AG09319 (cell line): ENCODE measurements around the gene MBD3L4.
"Not testable (repeated sequence)": the region's sequence is repeated elsewhere in the genome, so short reads cannot be mapped to it uniquely, and the experiment has no call there.

Experiments used
- DNase-seq: peaks from one replicate; pipeline ENCODE4 v3.0.0-alpha.2; 2010; ENCODE audit warnings: low read depth; ENCODE audit errors: extremely low read depth
- TF ChIP-seq, protein P1 (sequence below): IDR thresholded peaks from 2 replicates; pipeline ENCODE4 v1.5.1; 2011; ENCODE audit warnings: low read depth, mild to moderate bottlenecking, inconsistent platforms, low read length, moderate library complexity

The MBD3L4 gene

GRCh38 chr19:7069042-7069903 is 29.3 kb upstream of the MBD3L4 start, which contains the start of gene ZNF557:
Gene ZNF557, plus strand, starts transcription at chr19:7069703. Its CDS starts 5,372 bp downstream, at chr19:7075075.
- TF ChIP-seq, protein P1, sequence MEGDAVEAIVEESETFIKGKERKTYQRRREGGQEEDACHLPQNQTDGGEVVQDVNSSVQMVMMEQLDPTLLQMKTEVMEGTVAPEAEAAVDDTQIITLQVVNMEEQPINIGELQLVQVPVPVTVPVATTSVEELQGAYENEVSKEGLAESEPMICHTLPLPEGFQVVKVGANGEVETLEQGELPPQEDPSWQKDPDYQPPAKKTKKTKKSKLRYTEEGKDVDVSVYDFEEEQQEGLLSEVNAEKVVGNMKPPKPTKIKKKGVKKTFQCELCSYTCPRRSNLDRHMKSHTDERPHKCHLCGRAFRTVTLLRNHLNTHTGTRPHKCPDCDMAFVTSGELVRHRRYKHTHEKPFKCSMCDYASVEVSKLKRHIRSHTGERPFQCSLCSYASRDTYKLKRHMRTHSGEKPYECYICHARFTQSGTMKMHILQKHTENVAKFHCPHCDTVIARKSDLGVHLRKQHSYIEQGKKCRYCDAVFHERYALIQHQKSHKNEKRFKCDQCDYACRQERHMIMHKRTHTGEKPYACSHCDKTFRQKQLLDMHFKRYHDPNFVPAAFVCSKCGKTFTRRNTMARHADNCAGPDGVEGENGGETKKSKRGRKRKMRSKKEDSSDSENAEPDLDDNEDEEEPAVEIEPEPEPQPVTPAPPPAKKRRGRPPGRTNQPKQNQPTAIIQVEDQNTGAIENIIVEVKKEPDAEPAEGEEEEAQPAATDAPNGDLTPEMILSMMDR = no peak

GRCh38 chr19:7068599-7068998 is 28.6 kb upstream of the MBD3L4 start:
- DNase-seq = no peak
- TF ChIP-seq, protein P1 = no peak

More at GRCh38 chr19:7069042-7069903, 29.3 kb upstream of the MBD3L4 start, which contains the start of gene ZNF557:
- DNase-seq = peak; percentile 88

DNA sequence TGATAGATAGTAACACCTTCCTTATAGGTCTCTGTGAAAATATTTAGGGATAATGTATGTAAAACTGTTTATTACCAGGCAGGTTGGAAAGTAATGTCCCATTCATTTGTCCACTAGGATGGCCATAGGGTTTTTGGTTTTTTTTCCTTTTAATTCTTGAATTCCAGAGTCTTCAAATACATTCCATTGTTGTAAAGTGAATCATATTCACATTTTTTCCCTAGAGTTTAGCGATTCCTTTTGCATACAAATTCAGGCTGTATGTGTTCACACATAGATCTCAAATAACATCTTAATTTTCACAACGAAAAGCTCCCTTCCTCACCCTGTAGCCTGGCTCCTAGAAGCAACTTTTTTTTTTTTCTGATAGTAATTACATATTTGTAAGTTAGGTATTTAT is 27.7 kb upstream of the MBD3L4 start:
- TF ChIP-seq, protein P1 = no peak
- no peak for DNase-seq

DNA sequence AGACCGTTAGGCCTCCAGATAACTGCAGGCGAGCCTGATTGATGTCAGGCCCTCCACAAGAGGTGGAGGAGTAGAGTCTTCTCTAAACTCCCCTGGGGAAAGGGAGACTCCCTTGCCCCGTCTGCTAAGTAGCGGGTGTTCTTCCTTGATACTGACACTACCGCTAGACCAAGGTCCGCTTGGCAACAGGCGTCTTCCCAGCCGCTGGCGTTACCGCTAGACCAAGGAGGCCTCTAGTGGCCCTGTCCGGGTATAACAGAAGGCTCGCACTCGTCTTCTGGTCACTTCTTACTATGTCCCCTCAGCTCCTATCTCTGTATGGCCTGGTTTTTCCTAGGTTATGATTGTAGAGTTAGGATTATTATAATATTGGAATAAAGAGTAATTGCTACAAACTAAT is 27.1 kb upstream of the MBD3L4 start:
- TF ChIP-seq, protein P1 = peak; percentile 9
- not testable (repeated sequence) for DNase-seq

DNA sequence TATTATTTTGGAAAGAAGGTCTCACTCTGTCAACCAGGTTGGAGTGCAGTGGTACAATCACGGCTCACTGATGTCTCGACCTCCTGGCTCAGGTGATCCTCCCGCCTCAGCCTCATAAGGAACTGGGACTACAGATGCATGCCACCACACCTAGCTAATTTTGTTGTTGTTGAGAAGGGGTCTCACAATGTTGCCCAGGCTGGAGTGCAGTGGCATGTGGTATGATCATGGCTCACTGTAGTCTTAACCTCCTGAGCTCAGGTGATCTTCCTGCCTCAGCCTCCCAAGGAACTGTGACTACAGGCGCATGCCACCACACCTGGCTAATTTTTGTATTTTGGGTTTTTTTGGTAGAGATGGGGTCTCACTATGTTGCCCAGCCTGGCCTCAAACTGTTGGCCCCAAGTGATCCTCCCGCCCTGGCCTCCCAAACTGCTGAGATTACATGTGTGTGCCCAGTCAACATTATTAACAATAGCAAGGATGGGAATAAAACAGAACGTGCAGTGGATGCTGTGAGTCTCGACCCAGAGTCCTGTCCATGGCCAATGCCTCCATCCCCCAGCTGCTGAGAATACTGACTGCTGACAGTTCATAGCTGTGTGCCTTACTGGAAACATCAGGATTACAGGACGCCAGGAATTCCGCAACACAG is 23.9 kb upstream of the MBD3L4 start:
- DNase-seq = no peak
- TF ChIP-seq, protein P1 = no peak

GRCh38 chr19:7063339-7063738 is 23.4 kb upstream of the MBD3L4 start:
- TF ChIP-seq, protein P1 = no peak
- no peak for DNase-seq

GRCh38 chr19:7059977-7060376 is 20.0 kb upstream of the MBD3L4 start:
- DNase-seq = not testable (repeated sequence)

DNA sequence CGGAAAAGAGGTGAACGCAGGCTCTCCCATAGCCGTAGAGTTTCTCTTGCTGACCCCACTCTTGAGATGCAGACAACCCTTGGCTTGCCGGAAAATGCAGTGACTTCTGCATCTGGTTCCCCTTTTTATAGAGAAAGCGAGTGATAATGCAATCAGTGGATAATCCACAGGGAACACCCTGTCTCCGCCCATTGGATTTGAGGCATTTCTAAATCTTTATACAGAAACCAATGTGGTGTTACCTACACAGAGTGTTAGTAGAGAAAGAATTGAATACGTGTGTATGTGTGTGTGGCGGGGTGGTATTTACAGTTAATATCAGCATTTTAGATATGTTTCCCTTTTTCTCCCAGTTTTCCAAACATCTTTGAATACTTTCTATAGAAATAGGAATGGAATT is 18.6 kb upstream of the MBD3L4 start, which contains the start of gene MBD3L3:
Gene MBD3L3 (minus strand): TSS at position 101 of the 400 bp plus-strand sequence. CDS start 71 bp downstream, at position 30.
- not testable (repeated sequence) for DNase-seq

DNA sequence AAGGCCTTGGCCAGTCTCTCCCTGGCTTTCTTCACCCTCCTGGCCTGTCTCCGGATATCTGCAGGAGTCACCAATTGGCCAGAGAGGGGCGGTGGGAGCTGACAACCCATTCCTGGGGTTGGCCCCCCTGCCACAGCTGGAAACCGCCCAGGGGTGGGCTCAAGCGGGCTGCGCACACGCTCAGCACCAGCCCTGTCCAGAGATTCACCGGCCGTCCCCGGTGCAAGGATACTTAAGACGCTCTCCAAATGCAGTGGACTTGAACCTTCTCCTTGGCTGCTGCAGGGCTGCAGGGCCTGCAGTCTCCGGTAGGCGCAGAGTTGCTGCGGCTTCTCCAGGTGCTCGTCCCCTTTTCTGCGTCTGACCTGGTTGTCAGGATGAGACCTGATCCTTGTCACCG is 16.4 kb upstream of the MBD3L4 start:
- not testable (repeated sequence) for DNase-seq

- DNase-seq = not testable (repeated sequence)
Observed at GRCh38 chr19:7055679-7056078, 15.7 kb upstream of the MBD3L4 start.

DNA sequence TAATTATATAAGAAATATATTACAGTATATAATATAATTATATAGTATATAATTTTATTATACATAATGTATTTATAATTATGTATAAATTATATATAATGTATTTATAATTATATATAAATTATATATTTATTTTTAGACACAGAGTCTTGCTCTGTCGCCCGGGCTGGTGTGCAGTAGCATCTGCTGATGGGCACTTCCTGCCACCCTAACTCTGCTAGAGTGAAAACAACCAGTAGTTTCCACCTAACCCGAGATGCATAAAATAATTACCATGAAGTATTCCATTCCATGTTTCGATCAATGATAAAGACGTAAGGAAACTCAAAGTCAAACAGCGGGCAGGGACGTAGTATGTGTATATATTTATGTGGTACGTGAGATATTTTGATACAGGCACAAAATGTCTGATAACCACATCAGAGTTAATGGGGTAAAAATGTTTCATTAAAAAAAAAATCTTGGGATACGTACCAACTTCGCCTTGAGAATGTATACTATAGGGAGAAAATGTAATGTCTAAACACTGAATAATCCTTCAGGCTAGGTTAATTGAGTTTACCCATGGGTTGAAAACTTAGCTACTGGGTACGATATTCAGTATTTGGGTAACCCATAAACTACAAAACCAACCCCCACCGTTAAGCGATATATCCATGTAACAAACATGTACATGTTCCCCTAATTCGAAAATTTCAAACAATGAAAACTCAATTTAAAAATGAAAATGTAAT is 14.8 kb upstream of the MBD3L4 start:
- not testable (repeated sequence) for DNase-seq

DNA sequence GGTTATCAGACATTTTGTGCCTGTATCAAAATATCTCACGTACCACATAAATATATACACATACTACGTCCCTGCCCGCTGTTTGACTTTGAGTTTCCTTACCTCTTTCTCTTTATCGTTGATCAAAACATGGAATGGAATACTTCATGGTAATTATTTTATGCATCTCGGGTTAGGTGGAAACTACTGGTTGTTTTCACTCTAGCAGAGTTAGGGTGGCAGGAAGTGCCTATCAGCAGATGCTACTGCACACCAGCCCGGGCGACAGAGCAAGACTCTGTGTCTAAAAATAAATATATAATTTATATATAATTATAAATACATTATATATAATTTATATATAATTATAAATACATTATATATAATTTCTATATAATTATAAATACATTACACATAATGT is 12.9 kb upstream of the MBD3L4 start:
- DNase-seq = not testable (repeated sequence)
